Measurements from ENCODE around the gene JMJD4. TPM values are rescaled to one million over a fixed set of nuclear protein-coding genes. Genes with fewer than 3 reads are reported as not detected.

Gene JMJD4
- total RNA-seq, 1 donor from 2014 or later: 13.5 TPM

DNA sequence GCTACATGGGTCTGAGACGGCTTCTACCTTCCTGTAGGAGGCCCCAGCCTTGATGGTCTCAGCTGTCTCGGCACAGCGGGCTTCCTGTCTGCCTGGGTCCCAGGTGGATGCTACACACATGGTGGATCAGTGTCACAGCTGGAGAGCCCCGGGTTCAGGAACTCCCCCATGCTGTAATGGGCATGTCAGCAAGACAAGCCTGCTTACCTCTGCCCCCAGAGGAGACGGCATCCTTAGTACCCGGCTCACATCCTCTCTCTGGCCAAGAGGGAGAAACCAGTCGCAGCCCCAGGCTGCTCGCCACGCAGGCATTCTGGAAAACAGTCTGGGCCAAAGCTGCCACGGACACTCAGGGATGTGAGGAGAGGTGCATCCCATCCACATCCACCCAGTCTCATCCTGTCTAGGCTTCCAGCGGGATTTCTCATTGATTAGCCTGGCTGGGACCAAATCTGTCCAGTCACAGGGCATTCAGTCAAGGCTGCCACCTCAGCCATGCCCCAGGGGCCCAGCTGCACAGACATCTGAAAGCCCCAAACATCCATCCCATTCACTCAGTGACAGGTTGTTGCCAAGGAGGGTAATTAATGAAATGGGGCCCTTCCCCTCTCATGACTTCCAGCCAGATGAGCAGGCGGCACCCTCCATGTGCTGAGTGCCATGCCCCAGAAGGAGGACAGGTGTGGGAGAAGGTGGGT is 10.6 kb upstream of the JMJD4 start:
- DNase-seq (ENCODE audit: low read depth): no peak
- H3K4me3 ChIP-seq (ENCODE audit: low read depth, low read length): no peak overlapping the region
- TF ChIP-seq, protein P1, sequence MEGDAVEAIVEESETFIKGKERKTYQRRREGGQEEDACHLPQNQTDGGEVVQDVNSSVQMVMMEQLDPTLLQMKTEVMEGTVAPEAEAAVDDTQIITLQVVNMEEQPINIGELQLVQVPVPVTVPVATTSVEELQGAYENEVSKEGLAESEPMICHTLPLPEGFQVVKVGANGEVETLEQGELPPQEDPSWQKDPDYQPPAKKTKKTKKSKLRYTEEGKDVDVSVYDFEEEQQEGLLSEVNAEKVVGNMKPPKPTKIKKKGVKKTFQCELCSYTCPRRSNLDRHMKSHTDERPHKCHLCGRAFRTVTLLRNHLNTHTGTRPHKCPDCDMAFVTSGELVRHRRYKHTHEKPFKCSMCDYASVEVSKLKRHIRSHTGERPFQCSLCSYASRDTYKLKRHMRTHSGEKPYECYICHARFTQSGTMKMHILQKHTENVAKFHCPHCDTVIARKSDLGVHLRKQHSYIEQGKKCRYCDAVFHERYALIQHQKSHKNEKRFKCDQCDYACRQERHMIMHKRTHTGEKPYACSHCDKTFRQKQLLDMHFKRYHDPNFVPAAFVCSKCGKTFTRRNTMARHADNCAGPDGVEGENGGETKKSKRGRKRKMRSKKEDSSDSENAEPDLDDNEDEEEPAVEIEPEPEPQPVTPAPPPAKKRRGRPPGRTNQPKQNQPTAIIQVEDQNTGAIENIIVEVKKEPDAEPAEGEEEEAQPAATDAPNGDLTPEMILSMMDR (conservative IDR thresholded peaks at IDR 0.05; ENCODE audit: low read depth, low read length): no peak

DNA sequence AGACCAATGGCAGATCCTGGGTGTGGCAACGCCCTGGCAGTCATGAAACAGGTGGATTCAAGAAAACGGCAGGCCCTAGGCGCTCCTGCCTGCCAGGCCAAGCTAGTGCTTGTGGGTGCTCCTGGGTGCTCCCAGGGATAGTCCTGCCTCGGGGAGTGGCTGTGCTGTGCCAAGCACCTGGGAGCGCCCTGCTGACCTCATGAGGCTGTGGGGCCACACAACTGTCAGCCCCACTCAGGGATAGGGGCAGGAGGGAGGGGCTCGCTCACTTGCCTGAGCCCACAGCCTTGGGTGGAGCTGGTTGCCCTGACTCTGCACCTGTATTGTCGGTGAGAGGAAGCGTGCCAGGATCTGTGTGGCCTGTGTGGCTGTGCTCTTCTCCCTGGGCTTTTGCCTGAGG is 9.6 kb upstream of the JMJD4 start:
- no peak overlapping the region for H3K4me3 ChIP-seq (ENCODE audit: low read depth, low read length)
- TF ChIP-seq, protein P1 (conservative IDR thresholded peaks at IDR 0.05; ENCODE audit: low read depth, low read length): no peak
- no peak for DNase-seq (ENCODE audit: low read depth)

- TF ChIP-seq, protein P1 (conservative IDR thresholded peaks at IDR 0.05; ENCODE audit: low read depth, low read length): no peak
- no peak overlapping the region for H3K4me3 ChIP-seq (ENCODE audit: low read depth, low read length)
- no peak for DNase-seq (ENCODE audit: low read depth)
Measured at GRCh38 chr1:227742738-227743715, 7.9 kb upstream of the JMJD4 start.

GRCh38 chr1:227741166-227741870 is 6.2 kb upstream of the JMJD4 start:
- TF ChIP-seq, protein P1 (conservative IDR thresholded peaks at IDR 0.05; ENCODE audit: low read depth, low read length): no peak
- DNase-seq (ENCODE audit: low read depth): no peak
- no peak overlapping the region for H3K4me3 ChIP-seq (ENCODE audit: low read depth, low read length)

DNA sequence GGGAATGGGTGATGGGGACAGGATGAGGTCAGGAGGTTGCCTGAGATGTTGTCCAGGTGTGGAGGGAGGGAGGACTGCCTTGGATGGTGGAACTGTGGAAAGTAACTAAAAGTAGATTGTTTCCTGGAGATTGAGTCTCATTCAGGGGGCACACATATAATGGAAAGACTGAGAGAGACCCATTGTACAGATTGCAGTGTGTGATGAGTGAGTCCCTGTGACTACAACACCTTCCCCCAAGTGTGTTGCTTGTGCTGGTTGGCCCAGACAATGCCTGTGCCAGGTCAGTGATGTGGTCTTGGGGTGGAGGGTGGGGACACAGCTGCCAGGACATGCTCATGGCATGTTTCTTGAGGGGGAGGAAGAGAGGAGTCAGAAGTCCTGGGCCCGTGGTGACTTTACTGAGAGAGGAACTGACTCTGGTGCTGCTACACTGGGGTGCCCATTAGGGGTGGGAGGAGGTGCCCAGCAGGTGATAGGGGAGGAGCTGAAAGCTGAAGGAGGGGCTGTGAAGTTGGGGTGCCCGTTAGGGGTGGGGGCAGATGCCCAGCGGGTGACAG is 5.4 kb upstream of the JMJD4 start:
- no peak overlapping the region for H3K4me3 ChIP-seq (ENCODE audit: low read depth, low read length)
- TF ChIP-seq, protein P1 (conservative IDR thresholded peaks at IDR 0.05; ENCODE audit: low read depth, low read length): no peak
- no peak for DNase-seq (ENCODE audit: low read depth)

GRCh38 chr1:227739636-227740035 is 4.5 kb upstream of the JMJD4 start:
- no peak for DNase-seq (ENCODE audit: low read depth)
- TF ChIP-seq, protein P1 (conservative IDR thresholded peaks at IDR 0.05; ENCODE audit: low read depth, low read length): no peak
- H3K4me3 ChIP-seq (ENCODE audit: low read depth, low read length): no peak overlapping the region

Data from epithelial cell of proximal tubule (primary cell).